ENCODE data around the gene PDE7B. TPM values are rescaled to one million over a fixed set of nuclear protein-coding genes. Genes with fewer than 3 reads are reported as not detected.

Gene PDE7B
- total and polyA plus RNA-seq, 2 of the 8 experiments (the other 6 are each of a cell fraction or from before 2014, with no cell fraction given), result not detected

DNA sequence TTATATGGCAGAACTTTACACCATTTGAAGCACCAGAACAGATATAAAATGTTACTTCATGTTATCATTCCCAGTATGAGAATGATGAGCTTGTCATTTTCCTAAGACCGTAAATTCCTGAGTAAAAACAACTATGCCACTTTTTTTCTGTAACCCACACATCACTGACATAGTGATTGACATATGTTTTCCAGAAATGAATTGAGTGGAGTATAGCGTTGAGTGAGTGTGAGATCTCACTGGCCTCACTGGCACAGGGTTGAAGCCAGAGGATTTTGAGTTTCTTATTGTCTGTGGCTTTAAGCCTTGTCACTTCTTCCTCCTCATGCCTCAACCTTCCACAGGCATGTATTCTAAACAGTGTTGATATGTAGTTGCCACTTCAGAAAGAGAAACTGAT, 62.3 kb downstream of the PDE7B start:
- H3K9me3 ChIP-seq (ENCODE audit: insufficient read depth in 2 of 2, low read depth in 1 of 2, low read length in 1 of 2), result peaks cover 0 to 2% of the 10 kb centered on the region in 2 experiments; a peak in 1 of 4 replicates
- no peak overlapping the region for H3K9ac ChIP-seq (replicated peaks in 1 of 4; ENCODE audit: extremely low read depth in 1 of 4, low read depth in 3 of 4, low read length in 3 of 4)
- H3K79me1 ChIP-seq (ENCODE audit: low read depth, low read length), result no peaks in the 10 kb centered on the region
- H2BK20ac ChIP-seq (ENCODE audit: low read length), result no peak overlapping the region
- no peak overlapping the region for H3K56ac ChIP-seq (replicated peaks; ENCODE audit: insufficient read length, low read depth, low read length)
- no peaks in the 10 kb centered on the region for H3K36me3 ChIP-seq (ENCODE audit: control insufficient read depth in 2 of 4, insufficient read depth in 4 of 4, low read length in 3 of 4)
- H3K18ac ChIP-seq (ENCODE audit: extremely low read depth, low read length), result no peak overlapping the region
- H4K20me1 ChIP-seq (replicated peaks in 1 of 2; ENCODE audit: control insufficient read depth in 1 of 2, insufficient read depth in 2 of 2, low read length in 2 of 2), result no peaks in the 10 kb centered on the region
- DNase-seq (ENCODE audit: low read depth in 1 of 2, low spot score in 2 of 2), result no peak
- WGBS, 2 experiments (ENCODE audit: extremely low coverage in 1 of 2, insufficient coverage in 1 of 2, insufficient read length in 1 of 2, insufficient replicate concordance in 2 of 2, low coverage in 1 of 2, low lambda C conversion rate in 2 of 2, missing lambda C conversion rate in 1 of 2), result 86% methylated on average over 2 of the region's 2 CpGs; no CpG with 5 or more reads in 1 of the 2 experiments
- H2BK12ac ChIP-seq (ENCODE audit: low read depth, low read length), result no peak overlapping the region
- H3K4me2 ChIP-seq (ENCODE audit: insufficient read depth in 1 of 2, low read depth in 2 of 2, low read length in 2 of 2), result no peak overlapping the region
- ChIA-PET CTCF (ENCODE audit: partially characterized antibody) (interaction anchor here (0.6 to 1.6 kb wide), 4 partner anchors 25 to 476 kb away, joined by 3 to 4 read pairs (median 4); no protein-coding TSS in a partner anchor), POLR2A (ENCODE audit: partially characterized antibody) (interaction anchor here (0.9 kb wide), 1 partner anchor 9 kb away, joined by 3 read pairs; no protein-coding TSS in a partner anchor)
- H2BK5ac ChIP-seq (ENCODE audit: low read depth, low read length), result no peak overlapping the region
- H3K4me3 ChIP-seq (ENCODE audit: extremely low read depth in 1 of 4, insufficient read depth in 2 of 4, low read depth in 3 of 4, low read length in 4 of 4), result no peak overlapping the region
- H3K14ac ChIP-seq (ENCODE audit: insufficient read length), result no peak overlapping the region
- no peak overlapping the region for H2AFZ ChIP-seq (ENCODE audit: low read length)
- H4K91ac ChIP-seq (replicated peaks; ENCODE audit: insufficient read length, low read length), result no peak overlapping the region
- H3K27ac ChIP-seq (ENCODE audit: low read depth, low read length), result no peak overlapping the region
- no peak overlapping the region for H2AK5ac ChIP-seq (ENCODE audit: low read depth, low read length)
- H2BK15ac ChIP-seq (ENCODE audit: low read length), result no peak overlapping the region
- FAIRE-seq, result no peak
- no peaks in the 10 kb centered on the region for H3K23me2 ChIP-seq (ENCODE audit: low read depth, low read length)
- H3K23ac ChIP-seq (ENCODE audit: insufficient read length), result no peak overlapping the region
- H3K27me3 ChIP-seq (replicated peaks in 1 of 4; ENCODE audit: control insufficient read depth in 3 of 4, extremely low read depth in 1 of 4, insufficient read depth in 3 of 4, low read length in 3 of 4), result no peaks in the 10 kb centered on the region
- no peaks in the 10 kb centered on the region for H3K4me1 ChIP-seq (replicated peaks in 1 of 4; ENCODE audit: control insufficient read depth in 3 of 4, insufficient read depth in 4 of 4, low read length in 3 of 4)
- no peak overlapping the region for H3K4ac ChIP-seq (replicated peaks; ENCODE audit: insufficient read length, low read depth, low read length)
- no peak overlapping the region for H4K8ac ChIP-seq (ENCODE audit: extremely low read depth, insufficient read depth, low read length)
- H2BK120ac ChIP-seq (replicated peaks; ENCODE audit: low read depth, low read length), result no peak overlapping the region
- no peak overlapping the region for H4K5ac ChIP-seq (ENCODE audit: insufficient read length, low read depth, low read length)
- H3K79me2 ChIP-seq (ENCODE audit: control insufficient read depth in 1 of 2, insufficient read depth in 2 of 2, low read length in 2 of 2), result no peaks in the 10 kb centered on the region
- TF ChIP-seq MAFK (IDR thresholded peaks at IDR 0.05; ENCODE audit: low read depth, low read length) (no peak), FOSL1 (IDR thresholded peaks at IDR 0.05; ENCODE audit: insufficient read depth, low read depth, low read length) (no peak), BCL11A (IDR thresholded peaks at IDR 0.05; ENCODE audit: low read depth in 2 of 2, low read length in 2 of 2) (no peak), RXRA (IDR thresholded peaks at IDR 0.05; ENCODE audit: insufficient read depth, low read depth, low read length) (no peak), CHD1 (IDR thresholded peaks at IDR 0.05; ENCODE audit: low read depth, low read length) (no peak), CREB1 (IDR thresholded peaks at IDR 0.05) (no peak), KDM1A (IDR thresholded peaks at IDR 0.05; ENCODE audit: borderline replicate concordance, low read length) (no peak), TAF7 (optimal IDR thresholded peaks at IDR 0.05; ENCODE audit: borderline replicate concordance, low read depth, low read length) (no peak), TEAD4 (IDR thresholded peaks at IDR 0.05; ENCODE audit: low read depth, low read length) (no peak), GTF2F1 (IDR thresholded peaks at IDR 0.05; ENCODE audit: borderline replicate concordance, low read depth, low read length) (no peak), RBBP5 (IDR thresholded peaks at IDR 0.05; ENCODE audit: borderline replicate concordance, low read depth, low read length) (no peak), POLR2A (IDR thresholded peaks at IDR 0.05; ENCODE audit: control extremely low read depth in 1 of 2, low read depth in 2 of 2, low read length in 2 of 2) (no peak), EP300 (IDR thresholded peaks at IDR 0.05; ENCODE audit: borderline replicate concordance in 1 of 2, low read depth in 2 of 2, low read length in 2 of 2) (no peak), CTBP2 (IDR thresholded peaks at IDR 0.05; ENCODE audit: borderline replicate concordance, insufficient read depth, insufficient read length, low read length) (no peak), PHF8 (conservative IDR thresholded peaks at IDR 0.05; ENCODE audit: low read depth, low read length) (no peak)

Data from H1 (cell line).